IMR-90 (cell line): ENCODE results near the gene TRO. TPM values are rescaled to one million over a fixed set of nuclear protein-coding genes. Genes with fewer than 3 reads are reported as not detected.

ENCODE experiments used
- ATAC-seq: fragments of 200-7000 bp; cut with Tn5 transposase; 2 replicates; pipeline ENCODE4 v1.9.1; 2020; ENCODE audit warnings: low read depth, mild to moderate bottlenecking, moderate library complexity
- BruUV-seq: library from RNA; stranded (reverse); fragments of 400-500 nt; replicated peaks from 2 replicates; lab custom pipeline; 2021; lab: Mats Ljungman, UMichigan
- CTCF ChIA-PET: fragments of 300-600 bp; formaldehyde crosslinking; extraction: SDS; loops from one replicate; lab custom pipeline; 2021; ENCODE audit warnings: antibody characterized with exemption; lab: Yijun Ruan, JAX
- POLR2A ChIA-PET: fragments of 300-600 bp; sonication (Branson Sonifier 250); formaldehyde crosslinking; loops from one replicate; lab custom pipeline; 2022; ENCODE audit warnings: antibody characterized with exemption; ENCODE audit not compliant: unreplicated experiment; lab: Charles Lee
- DNase-seq: peaks from one replicate; pipeline ENCODE4 v3.0.0; 2013
- H2AFZ ChIP-seq: replicated peaks from 2 replicates; pipeline ENCODE3; 2013; ENCODE audit warnings: low read length, mild to moderate bottlenecking; ENCODE audit not compliant: poor library complexity
- H2AK5ac ChIP-seq: 2 replicates; pipeline ENCODE4 v1.6.1; 2013; ENCODE audit warnings: low read depth, low read length, inconsistent platforms
- H2AK9ac ChIP-seq: replicated peaks from 2 replicates; pipeline ENCODE3; 2013; ENCODE audit warnings: mild to moderate bottlenecking, low read depth, low read length, moderate library complexity; ENCODE audit not compliant: poor library complexity
- H2BK120ac ChIP-seq: 2 replicates; pipeline ENCODE4 v1.6.1; 2013; ENCODE audit warnings: low read depth, low read length, inconsistent platforms
- H2BK15ac ChIP-seq: 3 replicates; pipeline ENCODE4 v1.6.1; 2013; ENCODE audit warnings: low read depth, low read length, inconsistent platforms
- H2BK20ac ChIP-seq: 2 replicates; pipeline ENCODE4 v1.6.1; 2013; ENCODE audit warnings: low read depth, mild to moderate bottlenecking, inconsistent platforms, low read length, moderate library complexity
- H2BK5ac ChIP-seq: 2 replicates; pipeline ENCODE4 v1.6.1; 2013; ENCODE audit warnings: mild to moderate bottlenecking, low read depth, low read length, inconsistent platforms; ENCODE audit not compliant: poor library complexity, severe bottlenecking
- H3K14ac ChIP-seq: replicated peaks from 2 replicates; pipeline ENCODE4 v1.6.1; 2013; ENCODE audit warnings: low read depth, low read length, inconsistent platforms
- H3K18ac ChIP-seq: 2 replicates; pipeline ENCODE4 v1.6.1; 2013; ENCODE audit warnings: low read depth, low read length, control low read depth
- H3K23ac ChIP-seq: 2 replicates; pipeline ENCODE4 v1.6.1; 2013; ENCODE audit warnings: low read depth, low read length, inconsistent platforms
- H3K27ac ChIP-seq: 2 replicates; pipeline ENCODE4 v1.5.1; 2013; ENCODE audit warnings: mild to moderate bottlenecking, control low read depth, low read length; ENCODE audit not compliant: insufficient read depth
- H3K27me3 ChIP-seq: 2 replicates; pipeline ENCODE4 v1.6.1; 2013; ENCODE audit warnings: low read length; ENCODE audit not compliant: control insufficient read depth, insufficient read depth
- H3K36me3 ChIP-seq: 2 replicates; pipeline ENCODE4 v1.6.1; 2013; ENCODE audit warnings: low read length, mixed read lengths; ENCODE audit not compliant: control insufficient read depth, insufficient read depth
- H3K4ac ChIP-seq: 2 replicates; pipeline ENCODE4 v1.6.1; 2013; ENCODE audit warnings: low read depth, low read length, inconsistent platforms
- H3K4me1 ChIP-seq: 2 replicates; pipeline ENCODE4 v1.6.1; 2013; ENCODE audit warnings: low read length, mixed read lengths; ENCODE audit not compliant: control insufficient read depth, insufficient read depth
- H3K4me2 ChIP-seq: 2 replicates; pipeline ENCODE4 v1.6.1; 2013; ENCODE audit warnings: low read depth, mild to moderate bottlenecking, control low read depth, low read length, moderate library complexity
- H3K4me3 ChIP-seq: 2 replicates; pipeline ENCODE4 v1.5.1; 2013; ENCODE audit warnings: low read depth, mild to moderate bottlenecking, control low read depth, low read length, moderate library complexity; ENCODE audit not compliant: insufficient read depth
- H3K56ac ChIP-seq: 2 replicates; pipeline ENCODE4 v1.6.1; 2013; ENCODE audit warnings: low read length, inconsistent platforms; ENCODE audit not compliant: insufficient read depth; ENCODE audit errors: extremely low read depth
- H3K79me1 ChIP-seq, 2 experiments: 2 replicates each; pipeline ENCODE4 v1.6.1; 2013; ENCODE audit warnings: low read length in 2 of 2, inconsistent platforms in 1 of 2, low read depth in 1 of 2
- H3K9ac ChIP-seq: 2 replicates; pipeline ENCODE4 v1.6.1; 2013; ENCODE audit warnings: low read depth, low read length, control low read depth
- H3K9me1 ChIP-seq: 2 replicates; pipeline ENCODE4 v1.6.1; 2013; ENCODE audit warnings: low read length, inconsistent platforms; ENCODE audit not compliant: insufficient read depth
- H3K9me3 ChIP-seq: 2 replicates; pipeline ENCODE4 v1.6.1; 2013; ENCODE audit warnings: low read length; ENCODE audit not compliant: control insufficient read depth, insufficient read depth
- H4K20me1 ChIP-seq: 2 replicates; pipeline ENCODE4 v1.6.1; 2013; ENCODE audit warnings: low read length, inconsistent platforms; ENCODE audit not compliant: insufficient read depth
- H4K5ac ChIP-seq: 2 replicates; pipeline ENCODE4 v1.6.1; 2013; ENCODE audit warnings: mild to moderate bottlenecking, low read depth, low read length, control low read depth
- H4K8ac ChIP-seq, 2 experiments: 2 replicates each; pipeline ENCODE4 v1.6.1; 2013; ENCODE audit warnings: low read depth in 2 of 2, low read length in 2 of 2, control low read depth in 1 of 2, inconsistent platforms in 1 of 2
- H4K91ac ChIP-seq: 2 replicates; pipeline ENCODE4 v1.6.1; 2013; ENCODE audit warnings: low read depth, low read length, inconsistent platforms; ENCODE audit not compliant: insufficient read depth
- BHLHE40 ChIP-seq: fragments of 150-350 bp; IDR thresholded peaks from 2 replicates; pipeline ENCODE4 v1.6.1; 2016; ENCODE audit warnings: mild to moderate bottlenecking, low read depth, low read length
- CHD1 ChIP-seq: IDR thresholded peaks from 2 replicates; pipeline ENCODE4 v1.6.1; 2012; ENCODE audit warnings: low read depth, low read length, improper control_type of control experiment
- FOS ChIP-seq: fragments of 150-350 bp; IDR thresholded peaks from 2 replicates; pipeline ENCODE4 v1.6.1; 2016; ENCODE audit warnings: low read depth, low read length
- MAZ ChIP-seq: IDR thresholded peaks from 2 replicates; pipeline ENCODE4 v1.6.1; 2012; ENCODE audit warnings: low read depth, mild to moderate bottlenecking, low read length, improper control_type of control experiment, moderate library complexity, borderline replicate concordance
- NFE2L2 ChIP-seq: fragments of 150-350 bp; IDR thresholded peaks from 2 replicates; pipeline ENCODE4 v1.6.1; 2016; ENCODE audit warnings: low read depth, mild to moderate bottlenecking, low read length
- POLR2A ChIP-seq: IDR thresholded peaks from 2 replicates; pipeline ENCODE4 v1.6.1; 2012; ENCODE audit warnings: mild to moderate bottlenecking, low read depth, low read length
- RCOR1 ChIP-seq: IDR thresholded peaks from 2 replicates; pipeline ENCODE4 v1.6.1; 2012; ENCODE audit warnings: mild to moderate bottlenecking, low read length, improper control_type of control experiment; ENCODE audit not compliant: insufficient replicate concordance
- RFX5 ChIP-seq: IDR thresholded peaks from 2 replicates; pipeline ENCODE4 v1.8.0; 2012; ENCODE audit warnings: low read depth, mild to moderate bottlenecking, low read length, moderate library complexity
- SMC3 ChIP-seq: fragments of 150-350 bp; IDR thresholded peaks from 2 replicates; pipeline ENCODE4 v1.6.1; 2016; ENCODE audit warnings: low read depth, mild to moderate bottlenecking, antibody characterized with exemption, low read length, moderate library complexity
- WGBS, 2 experiments: methylation state at CpG; one replicate each; pipeline versions ENCODE4 v1.1.5 to v1.1.7; 2013; ENCODE audit warnings: missing lambda C conversion rate in 2 of 2; ENCODE audit not compliant: insufficient read length in 1 of 2; ENCODE audit errors: extremely low coverage in 2 of 2; 5-methylcytosine and 5-hydroxymethylcytosine counted together
- dilution Hi-C: fragments of 300-500 bp; cut with HindIII; formaldehyde crosslinking; loops from one replicate; pipeline ENCODE4 v1.14.3; 2018; ENCODE audit warnings: low sequenced_read_pairs; ENCODE audit not compliant: unreplicated experiment
- in situ Hi-C: fragments of 300-500 bp; cut with MboI; formaldehyde crosslinking; loops from 3 replicates; pipeline ENCODE4 v1.14.3; 2019; ENCODE audit warnings: low sequenced_read_pairs, inconsistent platforms, mixed read lengths
- intact Hi-C: fragments of 100-400 bp; cut with micrococcal nuclease; formaldehyde crosslinking; loops from 2 replicates; pipeline ENCODE4 v1.10.0; 2022
- polyA plus RNA-seq, 3 experiments: library from polyadenylated mRNA; depleted of rRNA; stranded (reverse); fragments of >200 nt; gene quantifications; 2 replicates each; pipeline ENCODE4 v1.2.3, GENCODE V29; 2012; ENCODE audit warnings: low replicate concordance in 1 of 3
- total RNA-seq: library from RNA; depleted of rRNA; stranded (reverse); fragments of >200 nt; gene quantifications from 2 replicates; pipeline ENCODE4 v1.2.3, GENCODE V29; 2012
- TF ChIP-seq, protein P1 (sequence below): fragments of 150-350 bp; IDR thresholded peaks from 2 replicates; pipeline ENCODE4 v1.6.1; 2016; ENCODE audit warnings: low read depth, mild to moderate bottlenecking, low read length, moderate library complexity, borderline replicate concordance
- TF ChIP-seq, protein P2 (sequence below): conservative IDR thresholded peaks from 2 replicates; pipeline ENCODE4 v1.5.1; 2012; ENCODE audit warnings: mild to moderate bottlenecking, low read depth, low read length, improper control_type of control experiment

The TRO gene
- total and polyA plus RNA-seq, 2 of the 4 experiments (the other 2 are of a cell fraction): 35.1 to 54.2 TPM

DNA sequence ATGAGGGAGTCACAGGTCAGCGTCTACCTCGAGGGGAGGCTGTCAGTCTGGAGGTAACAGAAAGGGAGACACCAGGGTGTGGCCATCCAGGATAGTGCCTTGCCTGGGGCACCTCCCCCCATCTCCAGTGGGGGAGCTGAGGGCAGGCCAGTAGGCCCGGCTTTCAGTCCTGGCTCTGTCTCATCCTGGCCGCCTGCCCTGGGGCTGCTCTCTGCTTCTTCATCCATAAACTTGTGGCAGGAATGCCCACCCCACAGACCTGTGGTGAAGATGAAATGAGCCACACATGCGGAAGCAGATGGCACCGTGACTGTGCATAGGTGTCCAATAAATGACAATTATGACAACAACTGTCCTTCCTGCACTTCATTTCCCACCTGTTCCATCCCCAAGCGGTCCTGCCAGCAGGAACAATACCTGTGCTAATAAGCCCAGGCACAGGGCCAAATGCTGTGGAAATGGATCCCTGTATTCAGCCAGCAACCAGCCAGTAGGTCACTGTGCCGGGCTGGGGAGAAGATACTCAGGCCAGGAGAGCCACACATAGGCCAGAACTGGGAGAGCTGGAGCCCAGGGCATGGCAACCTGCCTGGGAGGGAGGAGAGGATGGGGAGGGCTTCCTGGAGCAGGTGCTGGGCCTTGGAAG lies 30.2 kb downstream of the TRO start:
- Histone ChIP-seq H3K23ac (no peak overlapping the region), H3K9me1 (no peaks in the 10 kb centered on the region), H3K4ac (no peak overlapping the region), H3K4me1 (no peaks in the 10 kb centered on the region), H4K8ac (no peak overlapping the region), H2BK15ac (no peak overlapping the region), H3K9ac (no peak overlapping the region), H3K27ac (no peak overlapping the region), H3K4me2 (no peak overlapping the region), H3K56ac (no peak overlapping the region), H2AFZ (no peak overlapping the region), H4K20me1 (no peaks in the 10 kb centered on the region), H3K36me3 (no peaks in the 10 kb centered on the region), H2BK20ac (no peak overlapping the region), H4K5ac (no peak overlapping the region), H4K91ac (no peak overlapping the region), H3K79me1 (no peaks in the 10 kb centered on the region), H3K4me3 (no peak overlapping the region), H3K27me3 (peaks cover 2% of the 10 kb centered on the region; the same call in 1 of the 2 replicates), H3K14ac (no peak overlapping the region), H2AK5ac (no peak overlapping the region), H3K9me3 (no peaks in the 10 kb centered on the region), H2AK9ac (no peak overlapping the region), H2BK120ac (no peak overlapping the region), H3K18ac (no peak overlapping the region), H2BK5ac (no peak overlapping the region)
- TF ChIP-seq CHD1 (no peak), POLR2A (no peak), FOS (no peak), BHLHE40 (no peak), MAZ (no peak), SMC3 (no peak), RCOR1 (no peak), RFX5 (no peak), NFE2L2 (no peak)
- TF ChIP-seq, protein P1, sequence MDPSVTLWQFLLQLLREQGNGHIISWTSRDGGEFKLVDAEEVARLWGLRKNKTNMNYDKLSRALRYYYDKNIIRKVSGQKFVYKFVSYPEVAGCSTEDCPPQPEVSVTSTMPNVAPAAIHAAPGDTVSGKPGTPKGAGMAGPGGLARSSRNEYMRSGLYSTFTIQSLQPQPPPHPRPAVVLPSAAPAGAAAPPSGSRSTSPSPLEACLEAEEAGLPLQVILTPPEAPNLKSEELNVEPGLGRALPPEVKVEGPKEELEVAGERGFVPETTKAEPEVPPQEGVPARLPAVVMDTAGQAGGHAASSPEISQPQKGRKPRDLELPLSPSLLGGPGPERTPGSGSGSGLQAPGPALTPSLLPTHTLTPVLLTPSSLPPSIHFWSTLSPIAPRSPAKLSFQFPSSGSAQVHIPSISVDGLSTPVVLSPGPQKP: no peak
- TF ChIP-seq, protein P2, sequence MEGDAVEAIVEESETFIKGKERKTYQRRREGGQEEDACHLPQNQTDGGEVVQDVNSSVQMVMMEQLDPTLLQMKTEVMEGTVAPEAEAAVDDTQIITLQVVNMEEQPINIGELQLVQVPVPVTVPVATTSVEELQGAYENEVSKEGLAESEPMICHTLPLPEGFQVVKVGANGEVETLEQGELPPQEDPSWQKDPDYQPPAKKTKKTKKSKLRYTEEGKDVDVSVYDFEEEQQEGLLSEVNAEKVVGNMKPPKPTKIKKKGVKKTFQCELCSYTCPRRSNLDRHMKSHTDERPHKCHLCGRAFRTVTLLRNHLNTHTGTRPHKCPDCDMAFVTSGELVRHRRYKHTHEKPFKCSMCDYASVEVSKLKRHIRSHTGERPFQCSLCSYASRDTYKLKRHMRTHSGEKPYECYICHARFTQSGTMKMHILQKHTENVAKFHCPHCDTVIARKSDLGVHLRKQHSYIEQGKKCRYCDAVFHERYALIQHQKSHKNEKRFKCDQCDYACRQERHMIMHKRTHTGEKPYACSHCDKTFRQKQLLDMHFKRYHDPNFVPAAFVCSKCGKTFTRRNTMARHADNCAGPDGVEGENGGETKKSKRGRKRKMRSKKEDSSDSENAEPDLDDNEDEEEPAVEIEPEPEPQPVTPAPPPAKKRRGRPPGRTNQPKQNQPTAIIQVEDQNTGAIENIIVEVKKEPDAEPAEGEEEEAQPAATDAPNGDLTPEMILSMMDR: no peak
- intact Hi-C loops: no loop called here
- in situ Hi-C loops: loop anchor here (10.0 kb wide), 2 partner anchors 56 to 64 kb away; no protein-coding TSS in a partner anchor
- ChIA-PET POLR2A (no interaction called here), CTCF (no interaction called here)
- BruUV-seq: no TSS peak
- no CpG with 5 or more reads among the region's 8 CpGs for WGBS, 2 experiments
- DNase-seq: no peak
- no peak for ATAC-seq
- dilution Hi-C loops: no loop called here
